Natural killer cell treated with Interleukin-12 subunit alpha and Interleukin-12 subunit beta and Interleukin-15 and Interleukin-18, amount 100 ng/mL, for 72 hours (primary cell): ENCODE measurements around the gene MGAT4A. TPM values are rescaled to one million over a fixed set of nuclear protein-coding genes. Genes with fewer than 3 reads are reported as not detected.

Experiments used
- ATAC-seq, 2 donors: fragments of 150-1000 bp; cut with Tn5 transposase in 1 of 2; sonication (Bioruptor Pico), chemical (Tn5 transposase) in 1 of 2; 2 replicates each; pipeline ENCODE4 v1.10.0; 2021
- DNase-seq: peaks from one replicate; pipeline ENCODE4 v3.0.0; 2022; ENCODE audit warnings: low spot score
- H3K27ac Mint-ChIP-seq, 2 donors: 1 replicate in 1 of 2; 2 replicates in 1 of 2; pipeline ENCODE4 v1.8.0; 2022; ENCODE audit warnings: mixed read lengths in 2 of 2, mild to moderate bottlenecking in 1 of 2, moderate library complexity in 1 of 2
- H3K27me3 Mint-ChIP-seq, 2 donors: 1 replicate in 1 of 2; 2 replicates in 1 of 2; pipeline ENCODE4 v1.8.0; 2022; ENCODE audit warnings: mixed read lengths in 2 of 2
- H3K36me3 Mint-ChIP-seq: one replicate; pipeline ENCODE4 v1.8.0; 2022; ENCODE audit warnings: mixed read lengths
- H3K4me1 Mint-ChIP-seq, 2 donors: 1 replicate in 1 of 2; 2 replicates in 1 of 2; pipeline ENCODE4 v1.8.0; 2022; ENCODE audit warnings: low read depth in 2 of 2, mixed read lengths in 2 of 2, mild to moderate bottlenecking in 1 of 2
- H3K4me3 Mint-ChIP-seq: one replicate; pipeline ENCODE4 v1.8.0; 2022; ENCODE audit warnings: mixed read lengths
- H3K9me3 Mint-ChIP-seq: 2 replicates; pipeline ENCODE4 v1.8.0; 2022; ENCODE audit warnings: mixed read lengths
- total RNA-seq, 2 donors: library from RNA; stranded (reverse); gene quantifications; one replicate each; pipeline ENCODE4 v1.2.3, GENCODE V29; 2022

The MGAT4A gene
- 10 to 100 TPM; 23.1 to 25.0 TPM for total RNA-seq

- Mint-ChIP-seq H3K27ac (peak within 1 kb of the TSS; percentile 83 to 85), H3K36me3 (no peaks in the 10 kb centered on the region), H3K9me3 (no peaks in the 10 kb centered on the region), H3K27me3 (no peaks in the 10 kb centered on the region), H3K4me3 (peak within 1 kb of the TSS; percentile 90), H3K4me1 (peaks cover 35 to 48% of the 10 kb centered on the region in 2 donors)
- ATAC-seq (peak; percentile 96 to 97), DNase-seq (peak; percentile 87)
Observed at GRCh38 chr2:98731041-98731893, at the start of gene MGAT4A. Gene MGAT4A (minus strand): TSS chr2:98731132. CDS start chr2:98726332, 4,800 bp downstream.

- H3K4me3 Mint-ChIP-seq = no peak overlapping the region
- DNase-seq (no peak), ATAC-seq (no peak)
- no peaks in the 10 kb centered on the region for H3K4me1 Mint-ChIP-seq
- no peaks in the 10 kb centered on the region for H3K27me3 Mint-ChIP-seq
- peaks cover 16% of the 10 kb centered on the region for H3K36me3 Mint-ChIP-seq
- no peak overlapping the region for H3K27ac Mint-ChIP-seq
- peaks cover 10% of the 10 kb centered on the region for H3K9me3 Mint-ChIP-seq
Observed at GRCh38 chr2:98778741-98779483, 48.0 kb upstream of the MGAT4A start.

- ATAC-seq (no peak), DNase-seq (no peak)
- Mint-ChIP-seq H3K4me3 (no peak overlapping the region), H3K9me3 (peaks cover 10% of the 10 kb centered on the region), H3K36me3 (peaks cover 16% of the 10 kb centered on the region), H3K27ac (no peak overlapping the region), H3K4me1 (peaks cover under 1% of the 10 kb centered on the region in 2 donors), H3K27me3 (no peaks in the 10 kb centered on the region)
Observed at GRCh38 chr2:98778151-98778550, 47.2 kb upstream of the MGAT4A start.

- Mint-ChIP-seq H3K36me3 (peaks cover 15% of the 10 kb centered on the region), H3K27me3 (no peaks in the 10 kb centered on the region), H3K4me1 (peaks cover 4 to 5% of the 10 kb centered on the region in 2 donors), H3K9me3 (peaks cover 10% of the 10 kb centered on the region), H3K4me3 (no peak overlapping the region), H3K27ac (no peak overlapping the region)
- DNase-seq (no peak), ATAC-seq (no peak)
Observed at GRCh38 chr2:98777710-98778109, 46.8 kb upstream of the MGAT4A start.

GRCh38 chr2:98777076-98777475 is 46.1 kb upstream of the MGAT4A start:
- Mint-ChIP-seq H3K4me3 (no peak overlapping the region), H3K27me3 (no peaks in the 10 kb centered on the region)
- no peak for ATAC-seq

GRCh38 chr2:98776136-98776535 is 45.2 kb upstream of the MGAT4A start:
- Mint-ChIP-seq H3K27ac (no peak overlapping the region), H3K4me3 (no peak overlapping the region), H3K36me3 (no peaks in the 10 kb centered on the region), H3K27me3 (no peaks in the 10 kb centered on the region), H3K9me3 (no peaks in the 10 kb centered on the region), H3K4me1 (peaks cover 19 to 20% of the 10 kb centered on the region in 2 donors)
- DNase-seq = no peak
- no peak for ATAC-seq

More at GRCh38 chr2:98777076-98777475, 46.1 kb upstream of the MGAT4A start:
- DNase-seq = no peak
- Mint-ChIP-seq H3K9me3 (peaks cover 4% of the 10 kb centered on the region), H3K36me3 (peaks cover 9% of the 10 kb centered on the region), H3K27ac (no peak overlapping the region), H3K4me1 (peaks cover 9 to 11% of the 10 kb centered on the region in 2 donors)

- Mint-ChIP-seq H3K27ac (no peak overlapping the region), H3K27me3 (no peaks in the 10 kb centered on the region), H3K4me1 (peaks cover 24 to 26% of the 10 kb centered on the region in 2 donors), H3K4me3 (no peak overlapping the region), H3K36me3 (no peaks in the 10 kb centered on the region), H3K9me3 (no peaks in the 10 kb centered on the region)
- DNase-seq = no peak
- no peak for ATAC-seq
Observed at GRCh38 chr2:98775146-98775986, 44.4 kb upstream of the MGAT4A start.

GRCh38 chr2:98773907-98774306 is 43.0 kb upstream of the MGAT4A start:
- Mint-ChIP-seq H3K4me1 (peaks cover 32 to 35% of the 10 kb centered on the region in 2 donors), H3K27ac (peak overlapping the region; percentile 92 to 94), H3K9me3 (no peaks in the 10 kb centered on the region), H3K4me3 (no peak overlapping the region), H3K36me3 (no peaks in the 10 kb centered on the region), H3K27me3 (no peaks in the 10 kb centered on the region)
- DNase-seq (no peak), ATAC-seq (no peak)

- DNase-seq = no peak
- Mint-ChIP-seq H3K27ac (peak overlapping the region; percentile 92 to 94), H3K4me1 (peaks cover 40 to 43% of the 10 kb centered on the region in 2 donors), H3K4me3 (peak overlapping the region; percentile 83), H3K27me3 (no peaks in the 10 kb centered on the region), H3K9me3 (no peaks in the 10 kb centered on the region), H3K36me3 (no peaks in the 10 kb centered on the region)
- no peak for ATAC-seq
Observed at GRCh38 chr2:98773169-98773568, 42.2 kb upstream of the MGAT4A start.

GRCh38 chr2:98772536-98772935 is 41.6 kb upstream of the MGAT4A start:
- no peaks in the 10 kb centered on the region for H3K9me3 Mint-ChIP-seq
- no peaks in the 10 kb centered on the region for H3K27me3 Mint-ChIP-seq
- H3K4me1 Mint-ChIP-seq = peaks cover 40 to 43% of the 10 kb centered on the region in 2 donors
- peak overlapping the region; percentile 92 to 94 for H3K27ac Mint-ChIP-seq
- no peaks in the 10 kb centered on the region for H3K36me3 Mint-ChIP-seq
- H3K4me3 Mint-ChIP-seq = peak overlapping the region; percentile 83
- DNase-seq (no peak), ATAC-seq (no peak)

GRCh38 chr2:98771721-98772524 is 41.0 kb upstream of the MGAT4A start:
- ATAC-seq = peak; percentile 70 to 80
- Mint-ChIP-seq H3K4me1 (peaks cover 40 to 43% of the 10 kb centered on the region in 2 donors), H3K27me3 (no peaks in the 10 kb centered on the region), H3K27ac (peak overlapping the region; percentile 92 to 94), H3K4me3 (peak overlapping the region; percentile 83), H3K36me3 (no peaks in the 10 kb centered on the region), H3K9me3 (no peaks in the 10 kb centered on the region)
- no peak for DNase-seq

- ATAC-seq (no peak), DNase-seq (no peak)
- peak overlapping the region; percentile 92 to 94 for H3K27ac Mint-ChIP-seq
- H3K4me3 Mint-ChIP-seq = peak overlapping the region; percentile 83
- H3K27me3 Mint-ChIP-seq = no peaks in the 10 kb centered on the region
- H3K36me3 Mint-ChIP-seq = no peaks in the 10 kb centered on the region
- no peaks in the 10 kb centered on the region for H3K9me3 Mint-ChIP-seq
- peaks cover 43% of the 10 kb centered on the region in 2 donors for H3K4me1 Mint-ChIP-seq
Observed at GRCh38 chr2:98771264-98771663, 40.3 kb upstream of the MGAT4A start.

GRCh38 chr2:98769784-98770183 is 38.9 kb upstream of the MGAT4A start:
- H3K27me3 Mint-ChIP-seq = no peaks in the 10 kb centered on the region
- ATAC-seq (no peak), DNase-seq (no peak)
- H3K36me3 Mint-ChIP-seq = no peaks in the 10 kb centered on the region
- no peaks in the 10 kb centered on the region for H3K9me3 Mint-ChIP-seq
- peak overlapping the region; percentile 24 to 94 for H3K27ac Mint-ChIP-seq
- peaks cover 43% of the 10 kb centered on the region in 2 donors for H3K4me1 Mint-ChIP-seq
- peak overlapping the region; percentile 83 for H3K4me3 Mint-ChIP-seq
